Astrocyte (in vitro differentiated cells and primary cell): ENCODE data around the gene FAM171A2. TPM values are rescaled to one million over a fixed set of nuclear protein-coding genes. Genes with fewer than 3 reads are reported as not detected.

Experiments used
- DNase-seq: peaks from one replicate; pipeline ENCODE4 v3.0.0-alpha.2; 2010; ENCODE audit warnings: low read depth
- FAIRE-seq: peaks from 2 replicates; lab custom pipeline; 2011; peaks lifted over from hg19 to GRCh38; lab: Jason Lieb, UNC
- H2AFZ ChIP-seq: 2 replicates; pipeline ENCODE4 v1.6.0; 2012; ENCODE audit warnings: low read depth, low read length, inconsistent platforms
- H3K27ac ChIP-seq: 2 replicates; pipeline ENCODE4 v1.5.1; 2011; ENCODE audit warnings: low read depth, low read length, inconsistent platforms
- H3K27me3 ChIP-seq: 2 replicates; pipeline ENCODE4 v1.6.0; 2011; ENCODE audit warnings: low read length, inconsistent platforms; ENCODE audit not compliant: insufficient read depth
- H3K36me3 ChIP-seq: 2 replicates; pipeline ENCODE4 v1.5.1; 2011; ENCODE audit warnings: low read length, inconsistent platforms; ENCODE audit not compliant: insufficient read depth
- H3K4me1 ChIP-seq: 2 replicates; pipeline ENCODE4 v1.5.1; 2011; ENCODE audit warnings: low read length, inconsistent platforms; ENCODE audit not compliant: insufficient read depth
- H3K4me2 ChIP-seq: 2 replicates; pipeline ENCODE4 v1.6.0; 2012; ENCODE audit warnings: low read length, inconsistent platforms
- H3K4me3 ChIP-seq: 2 replicates; pipeline ENCODE4 v1.5.1; 2011; ENCODE audit warnings: low read depth, mild to moderate bottlenecking, low read length, inconsistent platforms; ENCODE audit not compliant: insufficient read depth
- H3K79me2 ChIP-seq: 2 replicates; pipeline ENCODE4 v1.6.0; 2012; ENCODE audit warnings: mild to moderate bottlenecking, low read length, inconsistent platforms; ENCODE audit not compliant: insufficient read depth
- H3K9ac ChIP-seq: 2 replicates; pipeline ENCODE4 v1.6.0; 2012; ENCODE audit warnings: mild to moderate bottlenecking, low read length, inconsistent platforms
- H3K9me3 ChIP-seq: 2 replicates; pipeline ENCODE4 v1.5.1; 2012; ENCODE audit warnings: low read depth, mild to moderate bottlenecking, low read length, inconsistent platforms; ENCODE audit not compliant: insufficient read depth
- H4K20me1 ChIP-seq: 2 replicates; pipeline ENCODE4 v1.6.0; 2012; ENCODE audit warnings: low read length, inconsistent platforms; ENCODE audit not compliant: insufficient read depth
- H3K27ac Mint-ChIP-seq: one replicate; pipeline ENCODE4 v1.8.0; 2021; ENCODE audit warnings: mild to moderate bottlenecking, mixed read lengths; ENCODE audit not compliant: unreplicated experiment
- H3K27me3 Mint-ChIP-seq: one replicate; pipeline ENCODE4 v1.8.0; 2021; ENCODE audit warnings: low read depth, mixed read lengths; ENCODE audit not compliant: unreplicated experiment
- H3K36me3 Mint-ChIP-seq: one replicate; pipeline ENCODE4 v1.8.0; 2021; ENCODE audit warnings: low read depth, mixed read lengths; ENCODE audit not compliant: unreplicated experiment
- H3K4me1 Mint-ChIP-seq: one replicate; pipeline ENCODE4 v1.8.0; 2021; ENCODE audit warnings: low read depth, mixed read lengths; ENCODE audit not compliant: unreplicated experiment
- H3K4me3 Mint-ChIP-seq: one replicate; pipeline ENCODE4 v1.8.0; 2021; ENCODE audit warnings: mild to moderate bottlenecking, moderate library complexity, mixed read lengths; ENCODE audit not compliant: unreplicated experiment
- H3K9me3 Mint-ChIP-seq: one replicate; pipeline ENCODE4 v1.8.0; 2021; ENCODE audit warnings: mild to moderate bottlenecking, mixed read lengths; ENCODE audit not compliant: unreplicated experiment
- EZH2 ChIP-seq: IDR thresholded peaks from 2 replicates; pipeline ENCODE4 v1.6.1; 2012; ENCODE audit warnings: mild to moderate bottlenecking, low read length, inconsistent platforms; ENCODE audit not compliant: insufficient read depth
- total RNA-seq: library from RNA; stranded (reverse); gene quantifications from 2 replicates; pipeline ENCODE4 v1.2.1, GENCODE V29; 2021
- TF ChIP-seq, protein P1 (sequence below): IDR thresholded peaks from 2 replicates; pipeline ENCODE4 v1.5.1; 2011; ENCODE audit warnings: low read depth, mild to moderate bottlenecking, inconsistent platforms, low read length, moderate library complexity; ENCODE audit not compliant: insufficient read depth

The FAM171A2 gene
- total RNA-seq, 1 donor from 2014 or later, result 18.2 TPM

- no peaks in the 10 kb centered on the region for H3K79me2 ChIP-seq
- no peaks in the 10 kb centered on the region for H3K36me3 ChIP-seq
- DNase-seq (no peak), FAIRE-seq (no peak)
- peak overlapping the region; percentile 58 for H2AFZ ChIP-seq
- H3K9me3 Mint-ChIP-seq, result peaks cover 2% of the 10 kb centered on the region
- no peak overlapping the region for H3K27ac ChIP-seq
- H4K20me1 ChIP-seq, result no peaks in the 10 kb centered on the region
- no peaks in the 10 kb centered on the region for H3K36me3 Mint-ChIP-seq
- peak overlapping the region; percentile 87 for H3K4me2 ChIP-seq
- peak overlapping the region; percentile 33 for H3K9ac ChIP-seq
- no peaks in the 10 kb centered on the region for H3K9me3 ChIP-seq
- H3K4me3 ChIP-seq, result peak overlapping the region; percentile 56
- H3K4me3 Mint-ChIP-seq, result peak overlapping the region; percentile 76
- peak; percentile 80 for TF ChIP-seq EZH2
- TF ChIP-seq, protein P1, sequence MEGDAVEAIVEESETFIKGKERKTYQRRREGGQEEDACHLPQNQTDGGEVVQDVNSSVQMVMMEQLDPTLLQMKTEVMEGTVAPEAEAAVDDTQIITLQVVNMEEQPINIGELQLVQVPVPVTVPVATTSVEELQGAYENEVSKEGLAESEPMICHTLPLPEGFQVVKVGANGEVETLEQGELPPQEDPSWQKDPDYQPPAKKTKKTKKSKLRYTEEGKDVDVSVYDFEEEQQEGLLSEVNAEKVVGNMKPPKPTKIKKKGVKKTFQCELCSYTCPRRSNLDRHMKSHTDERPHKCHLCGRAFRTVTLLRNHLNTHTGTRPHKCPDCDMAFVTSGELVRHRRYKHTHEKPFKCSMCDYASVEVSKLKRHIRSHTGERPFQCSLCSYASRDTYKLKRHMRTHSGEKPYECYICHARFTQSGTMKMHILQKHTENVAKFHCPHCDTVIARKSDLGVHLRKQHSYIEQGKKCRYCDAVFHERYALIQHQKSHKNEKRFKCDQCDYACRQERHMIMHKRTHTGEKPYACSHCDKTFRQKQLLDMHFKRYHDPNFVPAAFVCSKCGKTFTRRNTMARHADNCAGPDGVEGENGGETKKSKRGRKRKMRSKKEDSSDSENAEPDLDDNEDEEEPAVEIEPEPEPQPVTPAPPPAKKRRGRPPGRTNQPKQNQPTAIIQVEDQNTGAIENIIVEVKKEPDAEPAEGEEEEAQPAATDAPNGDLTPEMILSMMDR, result no peak
- H3K4me1 Mint-ChIP-seq, result no peaks in the 10 kb centered on the region
- peaks cover 34% of the 10 kb centered on the region for H3K27me3 Mint-ChIP-seq
- peaks cover 3% of the 10 kb centered on the region for H3K4me1 ChIP-seq
- H3K27me3 ChIP-seq, result peaks cover 34% of the 10 kb centered on the region
- H3K27ac Mint-ChIP-seq, result no peak overlapping the region
Measured at GRCh38 chr17:44384823-44385286, 21.2 kb upstream of the FAM171A2 start.

GRCh38 chr17:44384281-44384822 lies 20.7 kb upstream of the FAM171A2 start:
- Histone ChIP-seq H3K9me3 (no peaks in the 10 kb centered on the region), H3K36me3 (no peaks in the 10 kb centered on the region), H4K20me1 (no peaks in the 10 kb centered on the region), H3K4me3 (no peak overlapping the region), H3K4me1 (peaks cover 3% of the 10 kb centered on the region), H3K27ac (no peak overlapping the region), H3K27me3 (peaks cover 36% of the 10 kb centered on the region), H2AFZ (peak overlapping the region; percentile 58), H3K79me2 (no peaks in the 10 kb centered on the region), H3K9ac (no peak overlapping the region), H3K4me2 (peak overlapping the region; percentile 87)
- Mint-ChIP-seq H3K4me1 (no peaks in the 10 kb centered on the region), H3K27me3 (peaks cover 34% of the 10 kb centered on the region), H3K4me3 (peak overlapping the region; percentile 60), H3K9me3 (peaks cover under 1% of the 10 kb centered on the region), H3K27ac (no peak overlapping the region), H3K36me3 (no peaks in the 10 kb centered on the region)
- DNase-seq, result no peak
- FAIRE-seq, result no peak
- TF ChIP-seq, protein P1, result no peak
- no peak for TF ChIP-seq EZH2

GRCh38 chr17:44383861-44384260 lies 20.2 kb upstream of the FAM171A2 start:
- peaks cover 36% of the 10 kb centered on the region for H3K27me3 ChIP-seq
- FAIRE-seq, result no peak
- H3K27me3 Mint-ChIP-seq, result peaks cover 34% of the 10 kb centered on the region
- H3K4me3 Mint-ChIP-seq, result no peak overlapping the region
- H3K9ac ChIP-seq, result no peak overlapping the region
- no peak overlapping the region for H3K4me2 ChIP-seq
- no peaks in the 10 kb centered on the region for H3K4me1 Mint-ChIP-seq
- peaks cover 3% of the 10 kb centered on the region for H3K4me1 ChIP-seq
- no peak overlapping the region for H3K4me3 ChIP-seq
- no peaks in the 10 kb centered on the region for H3K79me2 ChIP-seq
- no peak overlapping the region for H3K27ac Mint-ChIP-seq
- H3K36me3 Mint-ChIP-seq, result no peaks in the 10 kb centered on the region
- no peak overlapping the region for H3K27ac ChIP-seq
- H3K9me3 ChIP-seq, result no peaks in the 10 kb centered on the region
- H2AFZ ChIP-seq, result no peak overlapping the region
- no peak for DNase-seq
- TF ChIP-seq, protein P1, result no peak
- TF ChIP-seq EZH2, result no peak
- H4K20me1 ChIP-seq, result no peaks in the 10 kb centered on the region
- no peaks in the 10 kb centered on the region for H3K9me3 Mint-ChIP-seq
- no peaks in the 10 kb centered on the region for H3K36me3 ChIP-seq
